H9 (cell line): ENCODE measurements around the gene ACTL9. TPM values are rescaled to one million over a fixed set of nuclear protein-coding genes. Genes with fewer than 3 reads are reported as not detected.

Experiments used
- DNase-seq: peaks from one replicate; pipeline ENCODE4 v3.0.0-alpha.2; 2017
- H2AFZ ChIP-seq: one replicate; pipeline ENCODE4 v1.6.1; 2013; ENCODE audit warnings: mild to moderate bottlenecking, low read length, control low read depth, moderate library complexity
- H2AK5ac ChIP-seq: 2 replicates; pipeline ENCODE4 v1.6.1; 2013; ENCODE audit warnings: low read length, control low read depth, mixed read lengths; ENCODE audit not compliant: insufficient read length
- H2BK120ac ChIP-seq: one replicate; pipeline ENCODE4 v1.6.1; 2013; ENCODE audit warnings: low read depth, mild to moderate bottlenecking, low read length, control low read depth, inconsistent platforms; ENCODE audit not compliant: poor library complexity, severe bottlenecking
- H2BK12ac ChIP-seq: 2 replicates; pipeline ENCODE4 v1.6.1; 2013; ENCODE audit warnings: low read length, control low read depth, mixed read lengths, low read depth; ENCODE audit not compliant: insufficient read length
- H2BK15ac ChIP-seq: 2 replicates; pipeline ENCODE4 v1.6.1; 2013; ENCODE audit warnings: low read depth, low read length, control low read depth
- H2BK20ac ChIP-seq: one replicate; pipeline ENCODE4 v1.6.1; 2013; ENCODE audit warnings: low read depth, mild to moderate bottlenecking, low read length, control low read depth, inconsistent platforms; ENCODE audit not compliant: poor library complexity, severe bottlenecking
- H2BK5ac ChIP-seq: 2 replicates; pipeline ENCODE4 v1.6.1; 2013; ENCODE audit warnings: low read length, control low read depth, mixed read lengths; ENCODE audit not compliant: insufficient read length
- H3K14ac ChIP-seq: 2 replicates; pipeline ENCODE4 v1.6.1; 2013; ENCODE audit warnings: low read length, control low read depth; ENCODE audit not compliant: insufficient read depth
- H3K18ac ChIP-seq: 2 replicates; pipeline ENCODE4 v1.6.1; 2013; ENCODE audit warnings: low read depth, mild to moderate bottlenecking, mixed read lengths, low read length, control low read depth; ENCODE audit not compliant: insufficient read length
- H3K23ac ChIP-seq: 2 replicates; pipeline ENCODE4 v1.6.1; 2013; ENCODE audit warnings: low read length, control low read depth, mixed read lengths, low read depth; ENCODE audit not compliant: insufficient read length
- H3K23me2 ChIP-seq: 2 replicates; pipeline ENCODE4 v1.6.1; 2013; ENCODE audit warnings: low read depth, mild to moderate bottlenecking, mixed read lengths, low read length, control low read depth; ENCODE audit not compliant: insufficient read length, poor library complexity, severe bottlenecking
- H3K27ac ChIP-seq: 2 replicates; pipeline ENCODE4 v1.5.1; 2013; ENCODE audit warnings: low read length, control low read depth, mixed read lengths, low read depth; ENCODE audit not compliant: insufficient read length
- H3K27me3 ChIP-seq: 2 replicates; pipeline ENCODE4 v1.6.1; 2013; ENCODE audit warnings: low read length, control low read depth, inconsistent platforms; ENCODE audit not compliant: insufficient read depth
- H3K4ac ChIP-seq: 2 replicates; pipeline ENCODE4 v1.6.1; 2013; ENCODE audit warnings: low read depth, mild to moderate bottlenecking, control low read depth, inconsistent platforms, low read length, moderate library complexity
- H3K4me1 ChIP-seq: 2 replicates; pipeline ENCODE4 v1.6.1; 2013; ENCODE audit warnings: low read length, control low read depth, inconsistent platforms; ENCODE audit not compliant: insufficient read depth
- H3K4me2 ChIP-seq: 2 replicates; pipeline ENCODE4 v1.6.1; 2013; ENCODE audit warnings: low read length, control low read depth, mixed read lengths; ENCODE audit not compliant: insufficient read length, insufficient read depth
- H3K56ac ChIP-seq: 2 replicates; pipeline ENCODE4 v1.6.1; 2013; ENCODE audit warnings: low read depth, mild to moderate bottlenecking, mixed read lengths, low read length, control low read depth; ENCODE audit not compliant: insufficient read length
- H3K79me1 ChIP-seq: 2 replicates; pipeline ENCODE4 v1.6.1; 2013; ENCODE audit warnings: low read depth, mild to moderate bottlenecking, moderate library complexity, low read length, control low read depth, inconsistent platforms; ENCODE audit not compliant: insufficient read depth, poor library complexity, severe bottlenecking
- H3K79me2 ChIP-seq: 2 replicates; pipeline ENCODE4 v1.6.1; 2013; ENCODE audit warnings: low read length, control low read depth, inconsistent platforms; ENCODE audit not compliant: insufficient read depth
- H3K9ac ChIP-seq: 2 replicates; pipeline ENCODE4 v1.6.1; 2013; ENCODE audit warnings: low read length, control low read depth, mixed read lengths; ENCODE audit not compliant: insufficient read length; ENCODE audit errors: extremely low read depth
- H3K9me3 ChIP-seq: one replicate; pipeline ENCODE4 v1.6.1; 2013; ENCODE audit warnings: low read depth, low read length, inconsistent platforms; ENCODE audit not compliant: control insufficient read depth
- H3T11ph ChIP-seq: one replicate; pipeline ENCODE4 v1.6.1; 2013; ENCODE audit warnings: mild to moderate bottlenecking, low read length, control low read depth, inconsistent platforms
- H4K20me1 ChIP-seq: one replicate; pipeline ENCODE4 v1.6.1; 2013; ENCODE audit not compliant: control insufficient read depth, insufficient read length, insufficient read depth
- H4K5ac ChIP-seq: 2 replicates; pipeline ENCODE4 v1.6.1; 2013; ENCODE audit warnings: low read depth, mild to moderate bottlenecking, mixed read lengths, low read length, control low read depth; ENCODE audit not compliant: insufficient read length
- H4K8ac ChIP-seq: replicated peaks from 2 replicates; pipeline ENCODE4 v1.6.1; 2013; ENCODE audit warnings: low read length, control low read depth, mixed read lengths, low read depth; ENCODE audit not compliant: insufficient read length
- H4K91ac ChIP-seq: 2 replicates; pipeline ENCODE4 v1.6.1; 2013; ENCODE audit warnings: low read depth, mild to moderate bottlenecking, moderate library complexity, mixed read lengths, low read length, control low read depth; ENCODE audit not compliant: insufficient read length
- H3K27ac Mint-ChIP-seq, 3 experiments: 2 replicates in 2 of 3; 3 replicates in 1 of 3; pipeline ENCODE4 v1.8.0; 2020 to 2021; ENCODE audit warnings: mixed read lengths in 3 of 3, mild to moderate bottlenecking in 1 of 3, moderate library complexity in 1 of 3
- H3K27me3 Mint-ChIP-seq: 2 replicates; pipeline ENCODE4 v1.8.0; 2021; ENCODE audit warnings: low read depth, mild to moderate bottlenecking, moderate library complexity, mixed read lengths
- H3K36me3 Mint-ChIP-seq, 3 experiments: 2 replicates in 2 of 3; 3 replicates in 1 of 3; pipeline ENCODE4 v1.8.0; 2020 to 2021; ENCODE audit warnings: low read depth in 3 of 3, mixed read lengths in 3 of 3; ENCODE audit not compliant: insufficient read depth in 1 of 3
- H3K4me1 Mint-ChIP-seq, 2 experiments: 2 replicates each; pipeline ENCODE4 v1.8.0; 2020; ENCODE audit warnings: mixed read lengths in 2 of 2
- H3K4me3 Mint-ChIP-seq, 2 experiments: 2 replicates in 1 of 2; 3 replicates in 1 of 2; pipeline ENCODE4 v1.8.0; 2020 to 2021; ENCODE audit warnings: mild to moderate bottlenecking in 2 of 2, mixed read lengths in 2 of 2, moderate library complexity in 1 of 2
- H3K9me3 Mint-ChIP-seq, 2 experiments: 2 replicates in 1 of 2; 3 replicates in 1 of 2; pipeline ENCODE4 v1.8.0; 2020; ENCODE audit warnings: mild to moderate bottlenecking in 2 of 2, mixed read lengths in 2 of 2, moderate library complexity in 1 of 2
- CTCF ChIP-seq: fragments of 200-600 bp; sonication (generic); conservative IDR thresholded peaks from 3 replicates; pipeline ENCODE4 v1.8.0; 2021; ENCODE audit warnings: antibody characterized with exemption, mild to moderate bottlenecking
- WGBS: extraction: QIAGEN DNeasy Blood & Tissue Kit; methylation state at CpG from one replicate; pipeline ENCODE4 v1.1.7; 2013; ENCODE audit warnings: missing lambda C conversion rate, low lambda C conversion rate, mixed read lengths; ENCODE audit not compliant: insufficient read length; ENCODE audit errors: extremely low coverage; 5-methylcytosine and 5-hydroxymethylcytosine counted together
- total RNA-seq: library from RNA; stranded (reverse); gene quantifications from 2 replicates; pipeline ENCODE4 v1.2.1, GENCODE V29; 2021

The ACTL9 gene
- total RNA-seq, 1 experiment from 2014 or later: not detected

GRCh38 chr19:8654591-8655339 is 43.8 kb downstream of the ACTL9 start:
- H3K18ac ChIP-seq: no peak overlapping the region
- WGBS: no CpG with 5 or more reads among the region's 15 CpGs
- no peaks in the 10 kb centered on the region for H3K27me3 ChIP-seq
- H2BK120ac ChIP-seq: no peak overlapping the region
- H2AK5ac ChIP-seq: no peak overlapping the region
- Mint-ChIP-seq H3K27me3 (peaks cover 17% of the 10 kb centered on the region), H3K4me3 (peak overlapping the region; percentile 38 to 53; a peak in 4 of 5 replicates), H3K9me3 (no peaks in the 10 kb centered on the region), H3K4me1 (peaks cover 2 to 15% of the 10 kb centered on the region in 2 experiments), H3K27ac (peak overlapping the region in 1 of 3 experiments; percentile 59; a peak in 1 of 7 replicates), H3K36me3 (no peaks in the 10 kb centered on the region; a peak in 1 of 7 replicates)
- no peaks in the 10 kb centered on the region for H3K4me1 ChIP-seq
- H3K23me2 ChIP-seq: no peaks in the 10 kb centered on the region
- no peak overlapping the region for H3K4ac ChIP-seq
- H2BK12ac ChIP-seq: no peak overlapping the region
- H2BK5ac ChIP-seq: no peak overlapping the region
- H4K8ac ChIP-seq: no peak overlapping the region
- no peak overlapping the region for H2BK20ac ChIP-seq
- no peak overlapping the region for H3K14ac ChIP-seq
- no peaks in the 10 kb centered on the region for H3K79me2 ChIP-seq
- H3K23ac ChIP-seq: no peak overlapping the region
- H3K79me1 ChIP-seq: no peaks in the 10 kb centered on the region
- TF ChIP-seq CTCF: peak; percentile 100
- no peak overlapping the region for H4K91ac ChIP-seq
- H3K4me2 ChIP-seq: peak overlapping the region; percentile 52
- H4K20me1 ChIP-seq: no peaks in the 10 kb centered on the region
- no peak overlapping the region for H4K5ac ChIP-seq
- H2AFZ ChIP-seq: peak overlapping the region; percentile 96
- no peaks in the 10 kb centered on the region for H3K9me3 ChIP-seq
- H3K9ac ChIP-seq: no peak overlapping the region
- no peak overlapping the region for H3K56ac ChIP-seq
- H3K27ac ChIP-seq: no peak overlapping the region
- H3T11ph ChIP-seq: no peak overlapping the region
- no peak overlapping the region for H2BK15ac ChIP-seq
- DNase-seq: peak; percentile 75
